Lower leg skin (tissue), 4 donors: ENCODE measurements around the gene CNOT6L. TPM values are rescaled to one million over a fixed set of nuclear protein-coding genes. Genes with fewer than 3 reads are reported as not detected.

Source experiments
- DNase-seq, 2 donors: peaks; one replicate each; pipeline ENCODE4 v3.0.0-alpha.2; 2019; ENCODE audit warnings: low spot score in 2 of 2
- H3K4me3 ChIP-seq: fragments of 200-600 bp; sonication (generic); 2 replicates; pipeline ENCODE4 v1.5.1; 2017; ENCODE audit warnings: mild to moderate bottlenecking, low read depth; ENCODE audit not compliant: poor library complexity, severe bottlenecking
- POLR2A ChIP-seq, 2 donors: fragments of 450-650 bp; IDR thresholded peaks; one replicate each; pipeline ENCODE4 v1.6.1; 2016 to 2017; ENCODE audit warnings: antibody characterized with exemption in 2 of 2, mild to moderate bottlenecking in 1 of 2, moderate library complexity in 1 of 2
- WGBS, 2 donors: methylation state at CpG; one replicate each; pipeline ENCODE4 v1.1.5; 2018; 5-methylcytosine and 5-hydroxymethylcytosine counted together
- intact Hi-C: fragments of 100-400 bp; cut with DNase I; formaldehyde crosslinking; loops from one replicate; pipeline ENCODE4 v1.15.0; 2023; ENCODE audit warnings: low total_unique reads
- total RNA-seq, 4 donors: library from RNA; depleted of rRNA; stranded (reverse); fragments of >200 nt; gene quantifications; one replicate each; pipeline ENCODE4 v1.1.0, GENCODE V29; 2016
- TF ChIP-seq, protein P1 (sequence below), 3 donors: fragments of 450-650 bp; IDR thresholded peaks; one replicate each; pipeline ENCODE4 v1.5.1; 2016; ENCODE audit warnings: antibody characterized with exemption in 3 of 3, mild to moderate bottlenecking in 3 of 3, moderate library complexity in 2 of 3

Gene CNOT6L
- total RNA-seq, 4 donors from 2014 or later = 27.7 to 35.5 (median 33.0) TPM

DNA sequence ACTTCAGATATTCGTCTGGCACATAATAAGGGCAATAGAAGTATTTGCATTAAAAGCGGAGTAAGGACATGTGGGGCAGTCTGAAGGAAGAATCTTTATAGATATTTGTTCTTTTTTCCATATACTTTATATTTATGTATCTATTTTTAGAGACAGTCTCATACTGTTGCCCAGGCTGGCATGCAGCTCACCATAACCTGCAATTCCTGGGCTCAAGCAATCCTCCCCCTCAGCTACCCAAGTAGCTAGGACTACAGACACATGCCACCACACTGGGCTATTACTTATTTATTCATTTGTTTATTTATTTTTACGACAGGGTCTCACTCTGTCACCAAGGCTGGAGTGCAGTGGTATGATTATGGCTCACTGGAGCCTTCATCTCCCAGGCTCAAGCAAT is 26.8 kb upstream of the CNOT6L start:
- H3K4me3 ChIP-seq = no peak overlapping the region
- no peak for DNase-seq
- TF ChIP-seq POLR2A (IDR thresholded peaks at IDR 0.05) = no peak
- TF ChIP-seq, protein P1, sequence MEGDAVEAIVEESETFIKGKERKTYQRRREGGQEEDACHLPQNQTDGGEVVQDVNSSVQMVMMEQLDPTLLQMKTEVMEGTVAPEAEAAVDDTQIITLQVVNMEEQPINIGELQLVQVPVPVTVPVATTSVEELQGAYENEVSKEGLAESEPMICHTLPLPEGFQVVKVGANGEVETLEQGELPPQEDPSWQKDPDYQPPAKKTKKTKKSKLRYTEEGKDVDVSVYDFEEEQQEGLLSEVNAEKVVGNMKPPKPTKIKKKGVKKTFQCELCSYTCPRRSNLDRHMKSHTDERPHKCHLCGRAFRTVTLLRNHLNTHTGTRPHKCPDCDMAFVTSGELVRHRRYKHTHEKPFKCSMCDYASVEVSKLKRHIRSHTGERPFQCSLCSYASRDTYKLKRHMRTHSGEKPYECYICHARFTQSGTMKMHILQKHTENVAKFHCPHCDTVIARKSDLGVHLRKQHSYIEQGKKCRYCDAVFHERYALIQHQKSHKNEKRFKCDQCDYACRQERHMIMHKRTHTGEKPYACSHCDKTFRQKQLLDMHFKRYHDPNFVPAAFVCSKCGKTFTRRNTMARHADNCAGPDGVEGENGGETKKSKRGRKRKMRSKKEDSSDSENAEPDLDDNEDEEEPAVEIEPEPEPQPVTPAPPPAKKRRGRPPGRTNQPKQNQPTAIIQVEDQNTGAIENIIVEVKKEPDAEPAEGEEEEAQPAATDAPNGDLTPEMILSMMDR (IDR thresholded peaks at IDR 0.05) = no peak
- intact Hi-C loops = no loop called here
- WGBS, 2 donors = 93 to 95% methylated on average over 3 of the region's 3 CpGs

DNA sequence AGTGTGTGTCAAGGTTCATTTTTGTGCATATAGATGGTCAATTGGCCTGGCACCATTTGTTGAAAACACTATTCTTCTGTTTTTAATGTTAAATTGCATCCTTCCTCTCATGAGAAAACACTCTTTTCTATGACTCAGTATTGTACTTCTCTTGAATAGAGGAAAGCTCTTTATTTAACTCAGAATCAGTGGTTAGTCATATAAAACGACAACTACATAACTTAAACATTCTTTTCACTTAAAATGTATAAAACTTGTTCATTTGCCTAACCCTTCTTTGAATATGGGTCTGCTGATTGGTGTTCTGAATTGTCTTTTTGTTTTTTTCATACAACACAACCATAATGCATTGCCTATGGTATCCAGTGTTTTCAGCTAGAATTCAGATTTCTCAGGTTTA is 26.2 kb upstream of the CNOT6L start:
- 79 to 81% methylated on average over 1 of the region's 1 CpG for WGBS, 2 donors
- DNase-seq = no peak
- TF ChIP-seq, protein P1 (IDR thresholded peaks at IDR 0.05) = no peak
- no peak for TF ChIP-seq POLR2A (IDR thresholded peaks at IDR 0.05)

DNA sequence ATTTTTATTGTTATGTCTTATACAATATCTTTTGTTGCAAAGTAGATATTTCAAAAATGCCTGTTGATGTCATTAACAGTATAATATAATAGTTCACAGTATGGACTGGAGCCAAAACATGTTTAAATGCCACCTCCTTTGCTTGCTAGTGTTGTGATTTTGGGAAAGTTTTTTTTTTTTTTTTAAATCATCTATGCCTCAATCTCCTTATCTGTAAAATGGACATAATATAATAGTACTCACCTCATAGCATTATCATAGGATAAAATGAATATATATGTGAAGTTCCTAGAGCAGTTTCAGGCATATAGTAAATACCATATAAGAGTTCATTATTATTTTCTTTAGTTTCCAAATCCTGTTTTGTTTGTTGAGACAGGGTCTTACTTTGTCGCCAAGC is 25.2 kb upstream of the CNOT6L start:
- intact Hi-C loops = no loop called here
- TF ChIP-seq POLR2A (IDR thresholded peaks at IDR 0.05) = no peak
- TF ChIP-seq, protein P1 (IDR thresholded peaks at IDR 0.05) = no peak
- no peak for DNase-seq
- WGBS, 2 donors = 100% methylated on average over 1 of the region's 1 CpG
- no peak overlapping the region for H3K4me3 ChIP-seq

More for the DNA sequence above, 26.2 kb upstream of the CNOT6L start:
- H3K4me3 ChIP-seq = no peak overlapping the region
- intact Hi-C loops = no loop called here

DNA sequence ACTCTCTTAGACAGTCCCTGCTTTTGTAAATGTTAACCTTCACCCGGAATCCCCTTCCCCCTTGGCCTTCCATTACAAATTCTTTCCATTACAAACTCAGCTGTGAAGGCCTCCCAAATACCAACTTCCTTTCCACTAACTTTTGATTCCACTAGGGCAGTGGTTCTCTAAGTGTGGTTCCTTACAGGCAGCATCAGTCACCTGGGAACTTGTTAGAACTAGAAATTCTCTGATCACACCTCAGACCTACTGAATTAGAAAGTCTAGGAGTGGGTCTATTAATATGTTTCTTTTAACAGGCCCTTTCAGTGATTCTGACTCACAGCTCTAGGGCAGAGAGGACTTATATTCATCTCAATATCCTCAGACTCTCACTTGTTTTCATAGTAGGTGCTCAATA is 24.5 kb upstream of the CNOT6L start:
- WGBS, 2 donors = 55 to 61% methylated on average over 1 of the region's 1 CpG
- H3K4me3 ChIP-seq = no peak overlapping the region
- no peak for DNase-seq
- intact Hi-C loops = no loop called here
- TF ChIP-seq POLR2A (IDR thresholded peaks at IDR 0.05) = no peak
- TF ChIP-seq, protein P1 (IDR thresholded peaks at IDR 0.05) = no peak

DNA sequence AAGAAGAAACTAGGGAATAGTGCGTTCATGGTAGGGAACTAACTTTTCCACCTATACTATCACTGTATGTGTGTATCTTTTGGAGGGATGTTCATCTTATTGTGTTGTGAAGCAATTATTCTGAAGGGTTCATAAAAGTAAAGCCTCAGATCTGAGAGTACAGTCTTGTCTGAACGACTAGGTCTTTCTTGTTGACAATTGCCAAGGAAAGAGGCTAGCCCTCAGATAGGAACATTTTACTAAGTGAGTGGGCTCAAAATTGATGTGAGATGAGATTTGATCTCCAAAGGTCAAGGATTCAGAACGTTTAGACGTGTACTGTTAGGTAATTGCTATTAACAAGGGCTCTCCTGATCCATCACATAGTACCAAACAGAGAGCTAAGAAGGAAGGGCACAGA is 15.2 kb upstream of the CNOT6L start:
- no peak overlapping the region for H3K4me3 ChIP-seq
- 62 to 71% methylated on average over 4 of the region's 4 CpGs for WGBS, 2 donors
- intact Hi-C loops = no loop called here
- no peak for DNase-seq
- TF ChIP-seq, protein P1 (IDR thresholded peaks at IDR 0.05) = no peak
- TF ChIP-seq POLR2A (IDR thresholded peaks at IDR 0.05) = no peak

DNA sequence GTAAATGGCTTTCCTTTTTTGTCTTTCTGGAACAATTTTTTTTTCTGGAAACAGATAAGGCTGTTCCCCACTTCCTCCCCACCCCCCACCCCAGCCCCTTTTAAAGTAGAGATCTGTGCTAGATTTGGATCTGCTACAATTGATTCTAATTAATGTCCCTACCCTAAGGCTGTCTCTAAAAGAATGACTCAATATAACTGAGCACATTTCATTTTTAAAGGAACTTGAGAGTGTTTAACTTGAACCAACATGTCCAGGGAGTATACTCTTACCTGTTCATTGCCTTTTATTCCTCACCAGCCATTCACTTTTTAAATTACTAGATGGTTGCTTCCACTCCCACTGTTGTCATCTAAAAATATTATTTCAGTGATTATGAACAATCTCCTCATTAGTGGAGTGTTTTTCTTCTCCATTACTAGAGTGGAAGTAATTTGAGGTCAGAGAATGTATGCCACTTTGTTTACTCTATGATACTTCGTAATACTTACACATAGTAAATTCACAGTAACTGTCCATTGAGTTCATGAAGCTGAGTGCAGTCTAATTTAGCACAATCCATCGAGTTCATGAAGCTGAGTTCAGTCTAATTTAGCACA is 14.1 kb upstream of the CNOT6L start:
- TF ChIP-seq, protein P1 (IDR thresholded peaks at IDR 0.05) = no peak
- no peak for TF ChIP-seq POLR2A (IDR thresholded peaks at IDR 0.05)
- intact Hi-C loops = no loop called here
- 45 to 50% methylated on average over 2 of the region's 2 CpGs for WGBS, 2 donors
- DNase-seq = no peak
- H3K4me3 ChIP-seq = no peak overlapping the region
